H9 (cell line): ENCODE results near the gene SSBP3. TPM values are rescaled to one million over a fixed set of nuclear protein-coding genes. Genes with fewer than 3 reads are reported as not detected.

ENCODE experiments used
- DNase-seq: peaks from one replicate; pipeline ENCODE4 v3.0.0-alpha.2; 2017
- H2AFZ ChIP-seq: one replicate; pipeline ENCODE4 v1.6.1; 2013; ENCODE audit warnings: mild to moderate bottlenecking, low read length, control low read depth, moderate library complexity
- H2AK5ac ChIP-seq: 2 replicates; pipeline ENCODE4 v1.6.1; 2013; ENCODE audit warnings: low read length, control low read depth, mixed read lengths; ENCODE audit not compliant: insufficient read length
- H2BK120ac ChIP-seq: one replicate; pipeline ENCODE4 v1.6.1; 2013; ENCODE audit warnings: low read depth, mild to moderate bottlenecking, low read length, control low read depth, inconsistent platforms; ENCODE audit not compliant: poor library complexity, severe bottlenecking
- H2BK12ac ChIP-seq: 2 replicates; pipeline ENCODE4 v1.6.1; 2013; ENCODE audit warnings: low read length, control low read depth, mixed read lengths, low read depth; ENCODE audit not compliant: insufficient read length
- H2BK15ac ChIP-seq: 2 replicates; pipeline ENCODE4 v1.6.1; 2013; ENCODE audit warnings: low read depth, low read length, control low read depth
- H2BK20ac ChIP-seq: one replicate; pipeline ENCODE4 v1.6.1; 2013; ENCODE audit warnings: low read depth, mild to moderate bottlenecking, low read length, control low read depth, inconsistent platforms; ENCODE audit not compliant: poor library complexity, severe bottlenecking
- H2BK5ac ChIP-seq: 2 replicates; pipeline ENCODE4 v1.6.1; 2013; ENCODE audit warnings: low read length, control low read depth, mixed read lengths; ENCODE audit not compliant: insufficient read length
- H3K14ac ChIP-seq: 2 replicates; pipeline ENCODE4 v1.6.1; 2013; ENCODE audit warnings: low read length, control low read depth; ENCODE audit not compliant: insufficient read depth
- H3K18ac ChIP-seq: 2 replicates; pipeline ENCODE4 v1.6.1; 2013; ENCODE audit warnings: low read depth, mild to moderate bottlenecking, mixed read lengths, low read length, control low read depth; ENCODE audit not compliant: insufficient read length
- H3K23ac ChIP-seq: 2 replicates; pipeline ENCODE4 v1.6.1; 2013; ENCODE audit warnings: low read length, control low read depth, mixed read lengths, low read depth; ENCODE audit not compliant: insufficient read length
- H3K23me2 ChIP-seq: 2 replicates; pipeline ENCODE4 v1.6.1; 2013; ENCODE audit warnings: low read depth, mild to moderate bottlenecking, mixed read lengths, low read length, control low read depth; ENCODE audit not compliant: insufficient read length, poor library complexity, severe bottlenecking
- H3K27ac ChIP-seq: 2 replicates; pipeline ENCODE4 v1.5.1; 2013; ENCODE audit warnings: low read length, control low read depth, mixed read lengths, low read depth; ENCODE audit not compliant: insufficient read length
- H3K27me3 ChIP-seq: 2 replicates; pipeline ENCODE4 v1.6.1; 2013; ENCODE audit warnings: low read length, control low read depth, inconsistent platforms; ENCODE audit not compliant: insufficient read depth
- H3K4ac ChIP-seq: 2 replicates; pipeline ENCODE4 v1.6.1; 2013; ENCODE audit warnings: low read depth, mild to moderate bottlenecking, control low read depth, inconsistent platforms, low read length, moderate library complexity
- H3K4me1 ChIP-seq: 2 replicates; pipeline ENCODE4 v1.6.1; 2013; ENCODE audit warnings: low read length, control low read depth, inconsistent platforms; ENCODE audit not compliant: insufficient read depth
- H3K4me2 ChIP-seq: 2 replicates; pipeline ENCODE4 v1.6.1; 2013; ENCODE audit warnings: low read length, control low read depth, mixed read lengths; ENCODE audit not compliant: insufficient read length, insufficient read depth
- H3K56ac ChIP-seq: 2 replicates; pipeline ENCODE4 v1.6.1; 2013; ENCODE audit warnings: low read depth, mild to moderate bottlenecking, mixed read lengths, low read length, control low read depth; ENCODE audit not compliant: insufficient read length
- H3K79me1 ChIP-seq: 2 replicates; pipeline ENCODE4 v1.6.1; 2013; ENCODE audit warnings: low read depth, mild to moderate bottlenecking, moderate library complexity, low read length, control low read depth, inconsistent platforms; ENCODE audit not compliant: insufficient read depth, poor library complexity, severe bottlenecking
- H3K79me2 ChIP-seq: 2 replicates; pipeline ENCODE4 v1.6.1; 2013; ENCODE audit warnings: low read length, control low read depth, inconsistent platforms; ENCODE audit not compliant: insufficient read depth
- H3K9ac ChIP-seq: 2 replicates; pipeline ENCODE4 v1.6.1; 2013; ENCODE audit warnings: low read length, control low read depth, mixed read lengths; ENCODE audit not compliant: insufficient read length; ENCODE audit errors: extremely low read depth
- H3K9me3 ChIP-seq: one replicate; pipeline ENCODE4 v1.6.1; 2013; ENCODE audit warnings: low read depth, low read length, inconsistent platforms; ENCODE audit not compliant: control insufficient read depth
- H3T11ph ChIP-seq: one replicate; pipeline ENCODE4 v1.6.1; 2013; ENCODE audit warnings: mild to moderate bottlenecking, low read length, control low read depth, inconsistent platforms
- H4K20me1 ChIP-seq: one replicate; pipeline ENCODE4 v1.6.1; 2013; ENCODE audit not compliant: control insufficient read depth, insufficient read length, insufficient read depth
- H4K5ac ChIP-seq: 2 replicates; pipeline ENCODE4 v1.6.1; 2013; ENCODE audit warnings: low read depth, mild to moderate bottlenecking, mixed read lengths, low read length, control low read depth; ENCODE audit not compliant: insufficient read length
- H4K8ac ChIP-seq: replicated peaks from 2 replicates; pipeline ENCODE4 v1.6.1; 2013; ENCODE audit warnings: low read length, control low read depth, mixed read lengths, low read depth; ENCODE audit not compliant: insufficient read length
- H4K91ac ChIP-seq: 2 replicates; pipeline ENCODE4 v1.6.1; 2013; ENCODE audit warnings: low read depth, mild to moderate bottlenecking, moderate library complexity, mixed read lengths, low read length, control low read depth; ENCODE audit not compliant: insufficient read length
- H3K27ac Mint-ChIP-seq, 3 experiments: 2 replicates in 2 of 3; 3 replicates in 1 of 3; pipeline ENCODE4 v1.8.0; 2020 to 2021; ENCODE audit warnings: mixed read lengths in 3 of 3, mild to moderate bottlenecking in 1 of 3, moderate library complexity in 1 of 3
- H3K27me3 Mint-ChIP-seq: 2 replicates; pipeline ENCODE4 v1.8.0; 2021; ENCODE audit warnings: low read depth, mild to moderate bottlenecking, moderate library complexity, mixed read lengths
- H3K36me3 Mint-ChIP-seq, 3 experiments: 2 replicates in 2 of 3; 3 replicates in 1 of 3; pipeline ENCODE4 v1.8.0; 2020 to 2021; ENCODE audit warnings: low read depth in 3 of 3, mixed read lengths in 3 of 3; ENCODE audit not compliant: insufficient read depth in 1 of 3
- H3K4me1 Mint-ChIP-seq, 2 experiments: 2 replicates each; pipeline ENCODE4 v1.8.0; 2020; ENCODE audit warnings: mixed read lengths in 2 of 2
- H3K4me3 Mint-ChIP-seq, 2 experiments: 2 replicates in 1 of 2; 3 replicates in 1 of 2; pipeline ENCODE4 v1.8.0; 2020 to 2021; ENCODE audit warnings: mild to moderate bottlenecking in 2 of 2, mixed read lengths in 2 of 2, moderate library complexity in 1 of 2
- H3K9me3 Mint-ChIP-seq, 2 experiments: 2 replicates in 1 of 2; 3 replicates in 1 of 2; pipeline ENCODE4 v1.8.0; 2020; ENCODE audit warnings: mild to moderate bottlenecking in 2 of 2, mixed read lengths in 2 of 2, moderate library complexity in 1 of 2
- WGBS: extraction: QIAGEN DNeasy Blood & Tissue Kit; methylation state at CpG from one replicate; pipeline ENCODE4 v1.1.7; 2013; ENCODE audit warnings: missing lambda C conversion rate, low lambda C conversion rate, mixed read lengths; ENCODE audit not compliant: insufficient read length; ENCODE audit errors: extremely low coverage; 5-methylcytosine and 5-hydroxymethylcytosine counted together
- total RNA-seq: library from RNA; stranded (reverse); gene quantifications from 2 replicates; pipeline ENCODE4 v1.2.1, GENCODE V29; 2021
- TF ChIP-seq, protein P1 (sequence below): fragments of 200-600 bp; sonication (generic); conservative IDR thresholded peaks from 3 replicates; pipeline ENCODE4 v1.8.0; 2021; ENCODE audit warnings: antibody characterized with exemption, mild to moderate bottlenecking

Gene SSBP3
- total RNA-seq, 1 experiment from 2014 or later: 126 TPM

DNA sequence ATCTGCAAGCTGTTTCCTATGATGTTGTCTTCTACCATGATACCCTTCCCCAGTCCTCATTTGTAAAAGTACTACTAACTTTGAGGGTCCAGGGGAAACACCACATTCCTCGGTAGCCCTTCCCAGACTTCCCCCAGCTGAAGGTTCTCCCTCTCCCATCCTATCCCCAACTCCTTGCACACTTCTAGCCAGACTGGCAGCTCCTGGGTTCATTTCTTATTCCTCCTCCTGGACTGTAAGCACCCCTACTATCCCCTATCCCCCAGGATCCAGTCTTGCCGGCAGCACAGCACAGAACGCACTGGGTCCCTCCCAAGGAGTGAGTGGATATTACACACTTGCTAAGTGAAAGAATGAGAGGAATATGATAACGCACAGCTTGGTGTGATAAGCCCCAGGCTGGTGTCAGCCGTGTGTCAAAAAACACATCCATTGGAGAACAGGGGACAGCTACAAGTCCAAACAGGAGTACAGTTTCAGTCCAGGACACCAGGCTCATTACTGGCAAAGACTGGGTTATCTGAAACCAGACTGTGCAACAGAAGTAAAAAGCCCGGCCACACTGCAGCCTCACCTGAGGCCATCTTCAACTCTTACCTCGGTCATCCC, 100.2 kb downstream of the SSBP3 start:
- no peak overlapping the region for H2BK12ac ChIP-seq
- H3K56ac ChIP-seq: no peak overlapping the region
- no peak overlapping the region for H3K23ac ChIP-seq
- no peak overlapping the region for H4K8ac ChIP-seq
- H3K4ac ChIP-seq: no peak overlapping the region
- H4K5ac ChIP-seq: no peak overlapping the region
- no peak overlapping the region for H2BK120ac ChIP-seq
- peaks cover 86 to 95% of the 10 kb centered on the region in 2 experiments for H3K4me1 Mint-ChIP-seq
- peaks cover 3% of the 10 kb centered on the region; the same call in 1 of the 2 replicates for H3K27me3 Mint-ChIP-seq
- no peak overlapping the region for H2BK20ac ChIP-seq
- no peak overlapping the region for H2BK5ac ChIP-seq
- H3K27me3 ChIP-seq: no peaks in the 10 kb centered on the region
- H2AFZ ChIP-seq: no peak overlapping the region
- H4K91ac ChIP-seq: no peak overlapping the region
- H3K4me2 ChIP-seq: no peak overlapping the region
- no peaks in the 10 kb centered on the region for H3K23me2 ChIP-seq
- H3K4me3 Mint-ChIP-seq: no peak overlapping the region
- peaks cover 25% of the 10 kb centered on the region; the same call in 1 of the 2 replicates for H3K79me2 ChIP-seq
- H3K9ac ChIP-seq: no peak overlapping the region
- H3K4me1 ChIP-seq: peaks cover 20% of the 10 kb centered on the region; the same call in 1 of the 2 replicates
- H4K20me1 ChIP-seq: peaks cover 3% of the 10 kb centered on the region
- peaks cover 0 to 12% (median 3%) of the 10 kb centered on the region in 3 experiments; a peak in 3 of 7 replicates for H3K36me3 Mint-ChIP-seq
- H3K9me3 ChIP-seq: no peaks in the 10 kb centered on the region
- no peak overlapping the region for H2BK15ac ChIP-seq
- TF ChIP-seq, protein P1, sequence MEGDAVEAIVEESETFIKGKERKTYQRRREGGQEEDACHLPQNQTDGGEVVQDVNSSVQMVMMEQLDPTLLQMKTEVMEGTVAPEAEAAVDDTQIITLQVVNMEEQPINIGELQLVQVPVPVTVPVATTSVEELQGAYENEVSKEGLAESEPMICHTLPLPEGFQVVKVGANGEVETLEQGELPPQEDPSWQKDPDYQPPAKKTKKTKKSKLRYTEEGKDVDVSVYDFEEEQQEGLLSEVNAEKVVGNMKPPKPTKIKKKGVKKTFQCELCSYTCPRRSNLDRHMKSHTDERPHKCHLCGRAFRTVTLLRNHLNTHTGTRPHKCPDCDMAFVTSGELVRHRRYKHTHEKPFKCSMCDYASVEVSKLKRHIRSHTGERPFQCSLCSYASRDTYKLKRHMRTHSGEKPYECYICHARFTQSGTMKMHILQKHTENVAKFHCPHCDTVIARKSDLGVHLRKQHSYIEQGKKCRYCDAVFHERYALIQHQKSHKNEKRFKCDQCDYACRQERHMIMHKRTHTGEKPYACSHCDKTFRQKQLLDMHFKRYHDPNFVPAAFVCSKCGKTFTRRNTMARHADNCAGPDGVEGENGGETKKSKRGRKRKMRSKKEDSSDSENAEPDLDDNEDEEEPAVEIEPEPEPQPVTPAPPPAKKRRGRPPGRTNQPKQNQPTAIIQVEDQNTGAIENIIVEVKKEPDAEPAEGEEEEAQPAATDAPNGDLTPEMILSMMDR: no peak
- H3K27ac Mint-ChIP-seq: peak overlapping the region in 2 of 3 experiments; percentile 61 to 74; a peak in 3 of 7 replicates
- H3K18ac ChIP-seq: no peak overlapping the region
- no peak overlapping the region for H2AK5ac ChIP-seq
- no peak for DNase-seq
- peaks cover 0 to 4% of the 10 kb centered on the region in 2 experiments; a peak in 2 of 5 replicates for H3K9me3 Mint-ChIP-seq
- no CpG with 5 or more reads among the region's 7 CpGs for WGBS
- peaks cover 6% of the 10 kb centered on the region for H3K79me1 ChIP-seq
- no peak overlapping the region for H3K27ac ChIP-seq
- no peak overlapping the region for H3K14ac ChIP-seq
- no peak overlapping the region for H3T11ph ChIP-seq
